Cortex of kidney (tissue), 1 donor: ENCODE data around the gene ZNF791.
"Not testable (repeated sequence)": the region's sequence is repeated elsewhere in the genome, so short reads cannot be mapped to it uniquely, and the experiment has no call there.

ENCODE experiments used
- DNase-seq: peaks from one replicate; lab custom pipeline; 2025; lab: John Stamatoyannopoulos, UW

The ZNF791 gene

DNA sequence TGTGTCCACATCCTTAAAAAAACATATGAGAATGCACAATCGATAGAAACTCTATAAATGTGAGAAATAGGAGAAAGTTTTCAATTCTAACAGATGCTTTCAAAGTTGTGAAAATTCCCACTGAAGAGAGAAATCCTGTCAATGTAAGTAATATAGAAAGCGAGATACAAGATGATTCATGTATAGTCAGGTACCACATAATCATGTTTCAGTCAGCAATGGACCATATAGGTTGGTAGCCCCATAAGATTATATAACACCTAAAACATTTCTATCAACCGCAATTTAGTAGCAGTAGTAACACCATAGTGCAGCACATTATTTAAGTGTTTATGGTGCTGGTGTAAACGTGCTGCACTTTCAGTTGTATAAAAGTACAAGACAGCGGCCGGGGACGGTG is 18.5 kb downstream of the ZNF791 start:
- DNase-seq: no peak

GRCh38 chr19:12636631-12637030 is 25.9 kb downstream of the ZNF791 start:
- no peak for DNase-seq

GRCh38 chr19:12638611-12639182 is 28.0 kb downstream of the ZNF791 start:
- no peak for DNase-seq

DNA sequence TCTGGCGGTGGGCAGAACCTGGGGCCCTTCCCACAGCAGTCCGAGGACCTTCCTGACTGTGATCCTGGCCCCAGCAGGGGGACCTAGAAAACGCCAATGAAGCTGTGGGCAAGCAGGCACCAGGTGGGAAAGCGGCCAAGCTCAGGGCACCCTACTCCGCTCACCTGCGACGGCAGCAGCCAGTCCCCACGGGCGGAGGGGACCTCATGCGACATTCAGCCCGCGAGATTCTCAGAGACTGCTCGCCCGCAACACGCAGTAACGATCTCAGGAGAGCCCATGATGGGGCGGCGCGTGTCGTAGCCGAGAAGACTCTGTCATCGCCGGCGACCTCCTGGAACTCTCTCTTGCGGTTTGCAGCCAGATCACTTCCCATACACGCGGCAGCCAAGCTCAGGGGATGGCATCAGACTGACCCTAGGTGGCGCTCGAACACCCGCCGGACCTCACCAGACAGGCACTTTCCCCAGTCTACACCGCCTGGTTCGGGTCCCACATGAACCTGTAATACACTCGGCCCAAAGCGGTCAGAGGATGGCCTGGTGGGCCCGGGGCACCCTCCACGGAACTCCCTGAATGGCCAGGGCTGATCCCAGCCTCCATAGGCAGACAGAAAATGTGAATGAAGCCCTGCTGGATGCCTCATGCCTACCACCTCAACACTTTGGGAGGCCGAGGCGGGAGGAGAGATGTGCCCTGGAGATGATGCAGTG is 29.3 kb downstream of the ZNF791 start:
- DNase-seq: no peak

DNA sequence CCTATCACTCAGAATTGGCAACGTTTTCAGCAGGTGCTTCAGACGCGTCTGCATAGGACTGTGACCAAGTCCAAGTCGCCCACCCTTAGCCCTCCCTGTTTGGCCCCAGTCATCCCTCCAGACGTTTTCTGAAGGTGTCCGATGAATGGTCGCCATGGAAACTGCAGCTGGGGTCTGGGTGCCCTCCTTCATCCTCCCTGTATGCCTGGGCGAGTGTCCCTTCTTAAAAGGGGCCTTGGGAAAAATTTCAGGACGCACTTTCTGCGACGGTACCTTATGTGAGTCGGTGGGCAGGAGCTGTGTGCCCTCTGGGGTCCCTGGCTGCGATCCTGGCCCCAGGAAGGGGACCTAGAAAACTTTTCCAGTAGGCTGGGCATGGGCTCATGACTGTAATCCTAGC is 30.7 kb downstream of the ZNF791 start:
- DNase-seq: no peak

DNA sequence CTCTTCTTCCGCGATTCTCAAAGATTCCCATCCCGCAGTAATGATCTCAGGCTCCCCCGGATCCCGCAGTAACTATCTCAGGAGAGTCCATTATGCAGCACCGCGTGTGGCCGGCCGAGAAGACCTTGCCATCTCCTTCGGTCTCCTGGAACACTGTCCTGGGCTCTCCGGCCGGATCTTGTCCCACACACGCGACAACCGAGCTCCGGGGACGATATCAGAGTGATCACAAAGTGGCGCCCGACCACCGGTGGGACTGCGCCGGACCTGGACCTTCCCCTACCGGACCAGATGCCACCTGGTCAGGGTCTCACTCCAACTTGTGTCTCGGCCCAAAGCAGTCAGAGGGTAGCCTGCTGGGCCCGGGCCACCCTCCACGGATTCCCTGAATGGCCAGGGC is 31.8 kb downstream of the ZNF791 start:
- DNase-seq: no peak

GRCh38 chr19:12643716-12644115 is 33.0 kb downstream of the ZNF791 start:
- not testable (repeated sequence) for DNase-seq

- no peak for DNase-seq
Measured at GRCh38 chr19:12646551-12646950, 35.8 kb downstream of the ZNF791 start.

GRCh38 chr19:12647047-12647446 is 36.3 kb downstream of the ZNF791 start:
- no peak for DNase-seq

DNA sequence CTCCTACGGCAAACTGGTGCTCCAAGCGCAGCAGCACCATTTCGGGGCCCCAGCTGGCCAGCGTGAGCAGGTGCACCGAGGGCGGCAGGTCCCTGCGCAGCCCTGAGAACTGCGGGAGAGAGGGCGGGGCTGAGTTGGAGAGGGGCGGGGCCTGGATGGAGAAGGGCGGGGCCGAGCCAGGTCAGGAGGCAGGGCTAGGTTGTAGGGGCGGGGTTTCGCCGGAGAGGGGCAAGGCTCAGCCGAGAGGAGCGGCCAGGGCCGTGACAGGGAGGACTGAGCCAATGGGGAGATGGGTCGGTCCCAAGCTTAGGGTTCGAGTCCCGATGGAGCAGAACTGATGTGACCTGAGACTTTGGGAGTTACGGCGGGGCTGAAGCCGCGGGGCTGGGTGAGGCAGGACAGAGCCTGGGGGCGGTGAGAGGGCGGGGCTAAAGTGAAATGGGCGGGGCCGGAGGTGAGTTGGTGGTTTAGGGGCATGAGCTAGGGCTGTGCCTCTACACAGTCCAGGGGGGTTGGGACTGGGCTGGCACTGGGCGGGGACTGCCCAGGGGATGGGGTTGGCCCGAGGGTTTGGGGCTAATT is 36.9 kb downstream of the ZNF791 start:
- DNase-seq: no peak

DNA sequence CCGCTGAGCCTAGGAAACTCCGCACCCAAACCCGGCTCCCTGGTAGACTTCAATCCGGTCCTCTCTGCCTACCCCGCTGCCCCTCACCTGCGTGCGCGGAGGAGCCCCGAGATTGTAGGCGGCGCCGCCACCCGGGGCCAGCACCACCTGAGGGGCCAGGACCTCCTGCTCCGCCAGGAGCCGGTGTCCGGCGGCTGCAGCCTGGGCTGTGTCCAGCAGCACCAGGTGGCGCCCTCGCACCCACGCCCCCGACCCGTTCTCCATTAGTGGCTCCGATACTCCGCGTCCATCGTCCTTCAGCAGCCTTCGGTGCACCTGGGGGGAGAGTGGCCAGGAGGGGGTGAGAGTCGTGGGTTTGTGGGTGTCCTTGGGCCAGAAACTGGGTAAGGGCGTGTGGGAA is 37.4 kb downstream of the ZNF791 start:
- DNase-seq: no peak

DNA sequence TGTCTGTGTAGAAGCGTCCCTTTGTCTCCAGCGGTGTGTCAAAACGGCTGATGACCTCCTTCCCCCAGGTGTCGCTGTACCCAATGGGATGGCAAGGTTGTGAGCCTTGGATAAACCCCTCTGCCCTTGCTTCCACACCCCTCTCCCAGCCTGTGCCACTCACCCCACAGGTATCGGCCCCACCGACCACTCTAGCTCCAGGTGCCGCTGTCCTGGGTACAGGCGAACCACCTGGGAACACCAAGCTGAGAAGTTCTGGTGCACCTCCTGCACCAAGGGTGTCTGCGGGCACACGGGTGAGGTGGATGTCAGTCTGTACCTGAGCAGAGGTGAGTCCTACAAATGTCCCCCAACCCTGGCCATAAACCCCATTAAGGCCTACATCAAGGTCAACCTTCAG is 39.2 kb downstream of the ZNF791 start:
- DNase-seq: no peak

- no peak for DNase-seq
Measured at GRCh38 chr19:12652219-12652618, 41.5 kb downstream of the ZNF791 start.

DNA sequence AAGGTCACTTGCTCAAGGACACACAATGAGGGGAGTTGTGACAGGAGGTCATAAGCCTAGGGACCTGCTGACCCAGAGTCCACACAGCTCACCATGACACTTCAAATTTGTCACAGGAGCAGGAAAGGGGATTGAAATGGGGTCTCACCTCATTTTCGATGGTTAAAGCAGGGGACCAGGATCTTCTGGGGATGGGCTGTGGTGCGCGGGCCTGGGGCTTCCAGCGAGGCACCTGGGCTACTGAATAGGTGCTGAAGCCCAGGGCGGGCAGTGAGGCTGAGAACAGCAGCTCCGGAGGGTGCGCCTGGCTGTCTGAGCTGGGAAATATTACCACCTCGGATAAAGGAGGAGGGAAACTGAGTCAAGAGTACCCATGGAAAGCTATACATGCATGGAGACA is 44.8 kb downstream of the ZNF791 start:
- DNase-seq: no peak

DNA sequence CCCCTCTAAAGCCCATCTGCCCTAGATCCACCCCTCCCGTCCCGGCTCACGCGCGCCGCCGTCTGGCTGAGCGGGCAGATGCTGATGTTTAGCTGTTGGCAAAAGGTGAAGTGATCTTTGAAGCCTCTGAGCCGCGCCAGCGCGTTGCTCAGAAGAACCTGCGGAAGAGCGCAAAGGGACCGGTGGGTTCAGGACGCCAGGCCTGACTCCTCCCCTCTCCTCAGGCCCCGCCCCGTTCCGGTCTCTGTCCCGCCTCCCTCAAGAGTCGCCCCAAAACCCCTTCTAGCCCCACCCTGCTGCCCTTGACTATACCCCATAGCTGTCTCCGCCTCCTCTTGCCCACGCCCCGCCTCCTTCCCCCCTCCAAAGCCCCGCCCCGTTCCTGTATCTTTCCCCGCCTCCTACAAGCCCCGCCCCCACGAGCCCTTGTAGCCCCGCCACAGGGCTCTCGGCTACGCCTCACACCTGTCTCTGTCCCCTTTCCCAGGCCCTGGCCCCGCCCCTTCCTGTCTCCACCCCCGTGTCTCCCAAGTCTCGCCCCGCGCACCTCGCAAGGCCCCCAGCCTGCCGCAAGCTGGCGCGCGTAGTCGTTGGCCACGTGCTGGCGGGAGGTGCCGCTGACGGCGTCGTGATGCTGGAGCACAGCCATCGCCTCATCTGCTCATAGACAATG is 46.3 kb downstream of the ZNF791 start:
- no peak for DNase-seq

DNA sequence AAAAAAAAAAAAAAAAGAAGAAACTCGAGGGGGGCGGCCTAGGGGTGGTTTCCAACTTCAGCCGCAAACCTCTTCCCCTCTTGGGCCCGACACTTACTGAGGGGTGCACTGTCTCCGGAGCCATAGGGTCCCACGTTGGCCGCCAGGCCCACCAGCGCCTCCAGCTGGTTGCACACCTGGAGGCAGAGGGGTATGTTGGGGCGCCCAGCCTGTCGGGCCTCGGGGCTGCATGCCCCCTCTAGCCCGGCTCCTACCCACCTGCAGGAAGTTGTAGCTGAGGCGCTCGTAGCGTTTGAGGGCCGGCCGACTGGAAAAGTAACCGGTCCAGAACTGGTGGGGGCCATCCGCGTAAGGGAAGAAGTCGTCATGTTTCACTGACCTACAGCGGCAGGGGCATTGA is 47.2 kb downstream of the ZNF791 start:
- no peak for DNase-seq

GRCh38 chr19:12660980-12661379 is 50.3 kb downstream of the ZNF791 start:
- DNase-seq: no peak

- no peak for DNase-seq
Measured at GRCh38 chr19:12664406-12665280, 53.9 kb downstream of the ZNF791 start.

DNA sequence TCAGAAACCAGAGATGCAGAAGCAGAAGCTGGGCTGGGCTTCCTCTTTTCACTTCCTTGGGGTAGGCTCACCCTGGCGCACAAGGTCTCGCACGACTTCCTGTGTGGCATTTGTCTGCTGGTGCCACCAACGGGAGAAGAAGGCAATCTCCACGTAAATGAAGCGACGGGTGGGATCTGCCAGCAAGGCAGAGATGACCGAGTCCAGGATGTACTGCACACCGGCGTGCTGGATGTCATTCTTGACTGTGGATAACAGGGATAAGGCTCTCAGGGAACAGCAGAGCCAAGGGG is 54.5 kb downstream of the ZNF791 start:
- DNase-seq: no peak

- DNase-seq: no peak
Measured at GRCh38 chr19:12665671-12666264, 55.0 kb downstream of the ZNF791 start.

- no peak for DNase-seq
Measured at GRCh38 chr19:12666265-12667048, 55.7 kb downstream of the ZNF791 start, which contains the start of the genes MAN2B1 and WDR83. MAN2B1 (minus strand) TSS chr19:12666742; CDS start chr19:12666701, 41 bp downstream. WDR83 (plus strand) TSS chr19:12666807; CDS start chr19:12669791, 2,984 bp downstream.
